HCT116 (cell line): ENCODE measurements around the gene SYT7. TPM values are rescaled to one million over a fixed set of nuclear protein-coding genes. Genes with fewer than 3 reads are reported as not detected.

Source experiments
- ATAC-seq: fragments of 200-7000 bp; cut with Tn5 transposase; 2 replicates; pipeline ENCODE4 v1.9.1; 2020; ENCODE audit warnings: mild to moderate bottlenecking, moderate library complexity
- BruUV-seq: library from RNA; stranded (reverse); fragments of 400-500 nt; replicated peaks from 2 replicates; lab custom pipeline; 2021; lab: Mats Ljungman, UMichigan
- CTCF ChIA-PET: fragments of 300-600 bp; sonication (Branson Sonifier 250); formaldehyde crosslinking; loops from one replicate; lab custom pipeline; 2021; ENCODE audit warnings: antibody characterized with exemption; lab: Charles Lee
- POLR2A ChIA-PET: fragments of 300-600, 350-600 bp; sonication (Branson Sonifier 250); formaldehyde crosslinking; loops from one replicate; lab custom pipeline; 2021; ENCODE audit warnings: antibody characterized with exemption; lab: Charles Lee
- RAD21 ChIA-PET, 2 experiments: fragments of 300-600 bp; sonication (Branson Sonifier 250); formaldehyde crosslinking; loops; one replicate each; lab custom pipeline; 2023; ENCODE audit warnings: low total read pairs in 2 of 2; ENCODE audit not compliant: uncharacterized antibody in 2 of 2, unreplicated experiment in 2 of 2, low non-redundant PET in 1 of 2; lab: Charles Lee
- DNase-seq: peaks from one replicate; pipeline ENCODE4 v3.0.0-alpha.2; 2010; ENCODE audit warnings: low read depth, low spot score
- H2AFZ ChIP-seq: fragments of 200-600 bp; shearing (Covaris generic), sonication (generic); 2 replicates; pipeline ENCODE4 v1.6.1; 2017; ENCODE audit warnings: low read depth, mixed run types, mixed read lengths, antibody characterized with exemption, low read length; ENCODE audit not compliant: poor library complexity, severe bottlenecking
- H3K27ac ChIP-seq: 2 replicates; pipeline ENCODE4 v1.5.1; 2012; ENCODE audit warnings: low read depth, low read length
- H3K27me3 ChIP-seq: fragments of 200-600 bp; sonication (generic); 2 replicates; pipeline ENCODE4 v1.6.1; 2016; ENCODE audit warnings: mixed run types, low read length, mixed read lengths; ENCODE audit not compliant: insufficient read depth
- H3K36me3 ChIP-seq, 2 experiments: fragments of 200-500 bp in 1 of 2; fragments of 200-600 bp in 1 of 2; sonication (Bioruptor generic) in 1 of 2; sonication (generic) in 1 of 2; 2 replicates each; pipeline versions ENCODE4 v1.5.1 to v1.6.1; 2014 to 2016; ENCODE audit warnings: low read length in 2 of 2, inconsistent platforms in 1 of 2, mixed read lengths in 1 of 2, mixed run types in 1 of 2; ENCODE audit not compliant: insufficient read depth in 2 of 2, control insufficient read depth in 1 of 2
- H3K4me1 ChIP-seq, 2 experiments: fragments of 200-600 bp in 1 of 2; sonication (generic) in 1 of 2; 2 replicates each; pipeline versions ENCODE4 v1.5.1 to v1.6.1; 2012 to 2017; ENCODE audit warnings: low read length in 2 of 2, inconsistent platforms in 1 of 2, mild to moderate bottlenecking in 1 of 2, mixed read lengths in 1 of 2, mixed run types in 1 of 2, moderate library complexity in 1 of 2; ENCODE audit not compliant: insufficient read depth in 2 of 2, control insufficient read depth in 1 of 2
- H3K4me2 ChIP-seq: fragments of 200-600 bp; sonication (generic); 2 replicates; pipeline ENCODE4 v1.6.1; 2017; ENCODE audit warnings: mixed run types, low read length, mixed read lengths
- H3K4me3 ChIP-seq, 2 experiments: fragments of 200-600 bp in 1 of 2; sonication (generic) in 1 of 2; replicated peaks in 1 of 2; 2 replicates each; pipeline ENCODE4 v1.5.1; 2011 to 2016; ENCODE audit warnings: low read length in 2 of 2, control low read depth in 1 of 2, low read depth in 1 of 2, mild to moderate bottlenecking in 1 of 2, mixed read lengths in 1 of 2, mixed run types in 1 of 2
- H3K79me2 ChIP-seq: fragments of 200-600 bp; sonication (generic); 2 replicates; pipeline ENCODE4 v1.6.1; 2017; ENCODE audit warnings: mild to moderate bottlenecking, mixed run types, low read length, moderate library complexity, mixed read lengths; ENCODE audit not compliant: insufficient read depth
- H3K9ac ChIP-seq: fragments of 200-600 bp; sonication (generic); 2 replicates; pipeline ENCODE4 v1.6.1; 2016; ENCODE audit warnings: low read length, mixed read lengths
- H3K9me2 ChIP-seq: fragments of 200-600 bp; sonication (generic), shearing (Covaris generic); 2 replicates; pipeline ENCODE4 v1.6.1; 2017; ENCODE audit warnings: mixed run types, mild to moderate bottlenecking, moderate library complexity; ENCODE audit not compliant: insufficient read depth
- H3K9me3 ChIP-seq, 2 experiments: fragments of 200-500 bp in 1 of 2; fragments of 200-600 bp in 1 of 2; sonication (Bioruptor generic) in 1 of 2; sonication (generic) in 1 of 2; 2 replicates each; pipeline ENCODE4 v1.6.1; 2014 to 2017; ENCODE audit warnings: low read length in 2 of 2, mixed read lengths in 2 of 2, inconsistent platforms in 1 of 2, low read depth in 1 of 2, mild to moderate bottlenecking in 1 of 2, mixed run types in 1 of 2, moderate library complexity in 1 of 2; ENCODE audit not compliant: control insufficient read depth in 1 of 2, insufficient read depth in 1 of 2
- H4K20me1 ChIP-seq: fragments of 200-600 bp; sonication (generic), shearing (Covaris generic); 2 replicates; pipeline ENCODE4 v1.6.1; 2017; ENCODE audit warnings: mixed run types, mild to moderate bottlenecking, moderate library complexity; ENCODE audit not compliant: insufficient read depth
- CBX3 ChIP-seq: IDR thresholded peaks from 2 replicates; pipeline ENCODE4 v1.6.1; 2012; ENCODE audit warnings: low read depth
- EGR1 ChIP-seq: IDR thresholded peaks from 2 replicates; pipeline ENCODE4 v1.6.1; 2012; ENCODE audit warnings: low read depth
- ELF1 ChIP-seq: IDR thresholded peaks from 2 replicates; pipeline ENCODE4 v1.6.1; 2012; ENCODE audit warnings: low read depth, borderline replicate concordance
- EZH2 ChIP-seq: fragments of 200-600 bp; sonication (generic); IDR thresholded peaks from 2 replicates; pipeline ENCODE4 v1.6.1; 2017; ENCODE audit warnings: antibody characterized with exemption, mixed run types
- EZH2phosphoT487 ChIP-seq: fragments of 200-600 bp; IDR thresholded peaks from 2 replicates; pipeline ENCODE4 v1.6.1; 2018; ENCODE audit warnings: antibody characterized with exemption, borderline replicate concordance
- FOSL1 ChIP-seq: IDR thresholded peaks from 2 replicates; pipeline ENCODE4 v1.6.1; 2012; ENCODE audit warnings: low read depth
- JUND ChIP-seq: IDR thresholded peaks from 2 replicates; pipeline ENCODE4 v1.6.1; 2012
- POLR2A ChIP-seq: IDR thresholded peaks from 2 replicates; pipeline ENCODE4 v1.7.0; 2011; ENCODE audit warnings: borderline replicate concordance; ENCODE audit not compliant: insufficient read depth, insufficient read length; ENCODE audit errors: extremely low read depth
- POLR2AphosphoS5 ChIP-seq: IDR thresholded peaks from 2 replicates; pipeline ENCODE4 v1.6.1; 2011; ENCODE audit warnings: mild to moderate bottlenecking, low read depth, low read length, moderate library complexity
- RAD21 ChIP-seq: IDR thresholded peaks from 2 replicates; pipeline ENCODE4 v1.6.1; 2012; ENCODE audit warnings: low read depth, mild to moderate bottlenecking
- SIN3A ChIP-seq: IDR thresholded peaks from 2 replicates; pipeline ENCODE4 v1.6.1; 2012; ENCODE audit warnings: low read depth
- SP1 ChIP-seq: IDR thresholded peaks from 2 replicates; pipeline ENCODE4 v1.6.1; 2012; ENCODE audit warnings: low read depth
- YY1 ChIP-seq: IDR thresholded peaks from 2 replicates; pipeline ENCODE4 v1.6.1; 2011; ENCODE audit warnings: low read length, low read depth, moderate library complexity, mild to moderate bottlenecking; ENCODE audit not compliant: insufficient replicate concordance; ENCODE audit errors: extremely low read depth
- ZFX ChIP-seq: fragments of 450-650 bp; IDR thresholded peaks from 2 replicates; pipeline ENCODE4 v1.6.1; 2017
- intact Hi-C: fragments of 100-400 bp; cut with micrococcal nuclease; formaldehyde crosslinking; loops from 2 replicates; pipeline ENCODE4 v1.10.0; 2022
- total RNA-seq: library from RNA; stranded (reverse); gene quantifications from one replicate; pipeline ENCODE4 v1.2.1, GENCODE V29; 2021; ENCODE audit not compliant: unreplicated experiment
- TF ChIP-seq, protein P1 (sequence below): IDR thresholded peaks from 2 replicates; pipeline ENCODE4 v1.6.1; 2012
- TF ChIP-seq, protein P2 (sequence below): IDR thresholded peaks from 2 replicates; pipeline ENCODE4 v1.6.1; 2012
- TF ChIP-seq, protein P3 (sequence below): IDR thresholded peaks from 2 replicates; pipeline ENCODE4 v1.6.1; 2011; ENCODE audit warnings: mild to moderate bottlenecking, low read length, moderate library complexity; ENCODE audit not compliant: insufficient replicate concordance; ENCODE audit errors: extremely low read depth

SYT7 gene
- total RNA-seq, 1 experiment from 2014 or later: 27.4 TPM

DNA sequence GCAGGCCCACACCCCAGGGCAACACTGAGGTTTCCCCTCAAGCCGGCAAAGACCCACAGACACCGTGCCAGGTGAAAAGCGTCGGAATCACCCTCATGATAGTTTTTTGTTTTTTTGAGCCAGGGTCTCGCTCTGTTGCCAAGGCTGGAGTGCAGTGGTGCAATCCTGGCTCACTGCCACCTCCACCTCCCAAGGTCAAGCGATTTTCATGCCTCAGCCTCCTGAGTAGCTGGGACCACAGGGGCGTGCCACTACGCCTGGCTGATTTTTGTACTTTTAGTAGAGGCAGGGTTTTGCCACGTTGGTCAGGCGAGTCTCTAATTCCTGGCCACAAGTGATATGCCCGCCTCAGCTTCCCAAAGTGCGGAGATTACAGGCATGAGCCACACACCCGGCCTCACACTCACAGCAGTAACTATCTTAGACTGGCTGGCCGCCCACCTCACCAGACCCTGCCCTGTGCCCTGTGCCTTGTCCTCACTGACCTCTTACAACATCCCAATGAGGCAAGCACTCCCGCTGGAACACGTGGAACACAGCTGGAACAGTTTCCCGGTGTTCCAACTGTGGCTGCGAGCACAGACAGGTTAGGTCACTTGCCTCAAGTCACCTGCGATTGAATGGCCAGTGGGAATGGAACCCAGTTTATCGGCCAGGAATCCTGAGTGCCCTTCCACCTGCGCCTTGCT, 51.2 kb downstream of the SYT7 start (continued):
- TF ChIP-seq POLR2A: no peak
- TF ChIP-seq, protein P1, sequence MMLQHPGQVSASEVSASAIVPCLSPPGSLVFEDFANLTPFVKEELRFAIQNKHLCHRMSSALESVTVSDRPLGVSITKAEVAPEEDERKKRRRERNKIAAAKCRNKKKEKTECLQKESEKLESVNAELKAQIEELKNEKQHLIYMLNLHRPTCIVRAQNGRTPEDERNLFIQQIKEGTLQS: no peak
- no peak for TF ChIP-seq EGR1
- TF ChIP-seq ELF1: no peak
- no peak for TF ChIP-seq SP1
- no peak for TF ChIP-seq JUND
- no peak for TF ChIP-seq EZH2phosphoT487
- no peak for TF ChIP-seq SIN3A
- TF ChIP-seq ZFX: no peak
- no peak for TF ChIP-seq RAD21
- no peak for TF ChIP-seq CBX3
- TF ChIP-seq EZH2: no peak

DNA sequence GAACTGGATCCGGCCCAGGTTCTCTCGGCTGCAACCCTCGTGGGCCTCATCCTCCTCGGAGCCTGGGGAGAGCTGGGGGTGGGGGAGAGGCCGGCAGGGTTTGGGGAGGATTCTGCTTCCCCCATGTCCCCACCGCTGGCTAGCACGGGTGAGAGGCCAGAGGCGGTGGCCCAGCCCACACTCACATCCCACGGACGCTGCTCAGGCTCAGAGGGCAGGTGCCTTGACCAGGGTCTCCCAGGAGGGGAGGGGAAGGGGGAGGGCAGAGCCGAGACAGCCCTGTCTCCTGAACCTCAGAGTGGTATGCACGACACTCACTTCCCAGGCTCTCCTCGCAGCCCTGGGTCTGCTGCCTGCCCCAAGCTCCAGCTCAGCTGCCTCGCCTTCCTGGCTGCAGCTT, 52.8 kb downstream of the SYT7 start:
- peaks cover 0 to 1% of the 10 kb centered on the region in 2 experiments; a peak in 3 of 4 replicates for H3K36me3 ChIP-seq
- RAD21 ChIA-PET: no interaction called here
- H2AFZ ChIP-seq: no peak overlapping the region
- no peaks in the 10 kb centered on the region for H3K79me2 ChIP-seq
- H3K4me3 ChIP-seq: no peak overlapping the region
- CTCF ChIA-PET: no interaction called here
- intact Hi-C loops: no loop called here
- no peaks in the 10 kb centered on the region for H3K9me2 ChIP-seq
- DNase-seq (no peak), ATAC-seq (no peak)
- no peaks in the 10 kb centered on the region for H3K27me3 ChIP-seq
- no peak overlapping the region for H3K9ac ChIP-seq
- TF ChIP-seq EGR1: no peak
- TF ChIP-seq, protein P2, sequence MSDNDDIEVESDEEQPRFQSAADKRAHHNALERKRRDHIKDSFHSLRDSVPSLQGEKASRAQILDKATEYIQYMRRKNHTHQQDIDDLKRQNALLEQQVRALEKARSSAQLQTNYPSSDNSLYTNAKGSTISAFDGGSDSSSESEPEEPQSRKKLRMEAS: no peak
- no peak for TF ChIP-seq RAD21
- TF ChIP-seq, protein P3, sequence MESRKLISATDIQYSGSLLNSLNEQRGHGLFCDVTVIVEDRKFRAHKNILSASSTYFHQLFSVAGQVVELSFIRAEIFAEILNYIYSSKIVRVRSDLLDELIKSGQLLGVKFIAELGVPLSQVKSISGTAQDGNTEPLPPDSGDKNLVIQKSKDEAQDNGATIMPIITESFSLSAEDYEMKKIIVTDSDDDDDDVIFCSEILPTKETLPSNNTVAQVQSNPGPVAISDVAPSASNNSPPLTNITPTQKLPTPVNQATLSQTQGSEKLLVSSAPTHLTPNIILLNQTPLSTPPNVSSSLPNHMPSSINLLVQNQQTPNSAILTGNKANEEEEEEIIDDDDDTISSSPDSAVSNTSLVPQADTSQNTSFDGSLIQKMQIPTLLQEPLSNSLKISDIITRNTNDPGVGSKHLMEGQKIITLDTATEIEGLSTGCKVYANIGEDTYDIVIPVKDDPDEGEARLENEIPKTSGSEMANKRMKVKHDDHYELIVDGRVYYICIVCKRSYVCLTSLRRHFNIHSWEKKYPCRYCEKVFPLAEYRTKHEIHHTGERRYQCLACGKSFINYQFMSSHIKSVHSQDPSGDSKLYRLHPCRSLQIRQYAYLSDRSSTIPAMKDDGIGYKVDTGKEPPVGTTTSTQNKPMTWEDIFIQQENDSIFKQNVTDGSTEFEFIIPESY: no peak
- TF ChIP-seq EZH2: no peak
- no peak for TF ChIP-seq POLR2AphosphoS5
- TF ChIP-seq FOSL1: no peak
- TF ChIP-seq SIN3A: no peak
- no peak for TF ChIP-seq YY1
- peaks cover 0 to 9% of the 10 kb centered on the region in 2 experiments; a peak in 2 of 4 replicates for H3K4me1 ChIP-seq
- H3K9me3 ChIP-seq: no peaks in the 10 kb centered on the region
- H3K27ac ChIP-seq: no peak overlapping the region
- no peaks in the 10 kb centered on the region for H4K20me1 ChIP-seq
- POLR2A ChIA-PET: no interaction called here
- BruUV-seq: no TSS peak
- H3K4me2 ChIP-seq: no peak overlapping the region
